ENCODE measurements around the gene FBXL3.

DNA sequence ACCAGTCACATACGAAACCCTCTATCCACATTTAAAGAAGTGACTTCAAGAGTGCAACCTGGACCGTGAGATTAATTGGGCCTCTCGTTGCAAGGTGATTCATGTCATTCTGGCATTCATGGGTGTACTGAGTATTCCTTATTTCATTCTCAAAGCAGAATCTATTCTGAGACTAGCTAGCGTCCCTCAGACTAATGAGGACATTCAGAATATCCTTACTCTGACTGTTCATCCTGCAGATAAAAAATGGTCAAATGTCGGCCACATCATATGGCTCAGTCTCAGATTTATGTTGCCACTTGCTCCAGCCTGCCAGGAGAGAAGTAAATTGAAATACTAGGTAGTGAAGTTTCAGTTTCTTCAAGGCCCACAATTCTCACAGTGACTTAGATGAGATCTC lies 71.3 kb downstream of the FBXL3 start:
- TF ChIP-seq, protein P1, sequence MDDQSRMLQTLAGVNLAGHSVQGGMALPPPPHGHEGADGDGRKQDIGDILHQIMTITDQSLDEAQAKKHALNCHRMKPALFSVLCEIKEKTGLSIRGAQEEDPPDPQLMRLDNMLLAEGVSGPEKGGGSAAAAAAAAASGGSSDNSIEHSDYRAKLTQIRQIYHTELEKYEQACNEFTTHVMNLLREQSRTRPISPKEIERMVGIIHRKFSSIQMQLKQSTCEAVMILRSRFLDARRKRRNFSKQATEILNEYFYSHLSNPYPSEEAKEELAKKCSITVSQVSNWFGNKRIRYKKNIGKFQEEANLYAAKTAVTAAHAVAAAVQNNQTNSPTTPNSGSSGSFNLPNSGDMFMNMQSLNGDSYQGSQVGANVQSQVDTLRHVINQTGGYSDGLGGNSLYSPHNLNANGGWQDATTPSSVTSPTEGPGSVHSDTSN (CRISPR knock-in tag; IDR thresholded peaks at IDR 0.05) = no peak
- TF ChIP-seq ZNF114 (tag by site-specific recombination; IDR thresholded peaks at IDR 0.05) = no peak
- no peak for TF ChIP-seq ZNF549 (tag by site-specific recombination; IDR thresholded peaks at IDR 0.05)
- TF ChIP-seq ZBTB7A (tag by site-specific recombination; IDR thresholded peaks at IDR 0.05; ENCODE audit: low read depth) = no peak
- TF ChIP-seq MEIS1 (CRISPR knock-in tag; IDR thresholded peaks at IDR 0.05; ENCODE audit: borderline replicate concordance) = no peak
- TF ChIP-seq, protein P2, sequence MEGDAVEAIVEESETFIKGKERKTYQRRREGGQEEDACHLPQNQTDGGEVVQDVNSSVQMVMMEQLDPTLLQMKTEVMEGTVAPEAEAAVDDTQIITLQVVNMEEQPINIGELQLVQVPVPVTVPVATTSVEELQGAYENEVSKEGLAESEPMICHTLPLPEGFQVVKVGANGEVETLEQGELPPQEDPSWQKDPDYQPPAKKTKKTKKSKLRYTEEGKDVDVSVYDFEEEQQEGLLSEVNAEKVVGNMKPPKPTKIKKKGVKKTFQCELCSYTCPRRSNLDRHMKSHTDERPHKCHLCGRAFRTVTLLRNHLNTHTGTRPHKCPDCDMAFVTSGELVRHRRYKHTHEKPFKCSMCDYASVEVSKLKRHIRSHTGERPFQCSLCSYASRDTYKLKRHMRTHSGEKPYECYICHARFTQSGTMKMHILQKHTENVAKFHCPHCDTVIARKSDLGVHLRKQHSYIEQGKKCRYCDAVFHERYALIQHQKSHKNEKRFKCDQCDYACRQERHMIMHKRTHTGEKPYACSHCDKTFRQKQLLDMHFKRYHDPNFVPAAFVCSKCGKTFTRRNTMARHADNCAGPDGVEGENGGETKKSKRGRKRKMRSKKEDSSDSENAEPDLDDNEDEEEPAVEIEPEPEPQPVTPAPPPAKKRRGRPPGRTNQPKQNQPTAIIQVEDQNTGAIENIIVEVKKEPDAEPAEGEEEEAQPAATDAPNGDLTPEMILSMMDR (tag by site-specific recombination; IDR thresholded peaks at IDR 0.05) = no peak

Data from HEK293 (cell line).